NCI-H128 (cell line): Measurements from ENCODE around the gene PLCB1.
A peak's percentile ranks its signal among the peaks of the same experiment; 100 is the strongest.

ENCODE experiments used
- DNase-seq: peaks from one replicate; lab custom pipeline; 2025; ENCODE audit not compliant: unreplicated experiment; lab: John Stamatoyannopoulos, UW

PLCB1 gene

DNA sequence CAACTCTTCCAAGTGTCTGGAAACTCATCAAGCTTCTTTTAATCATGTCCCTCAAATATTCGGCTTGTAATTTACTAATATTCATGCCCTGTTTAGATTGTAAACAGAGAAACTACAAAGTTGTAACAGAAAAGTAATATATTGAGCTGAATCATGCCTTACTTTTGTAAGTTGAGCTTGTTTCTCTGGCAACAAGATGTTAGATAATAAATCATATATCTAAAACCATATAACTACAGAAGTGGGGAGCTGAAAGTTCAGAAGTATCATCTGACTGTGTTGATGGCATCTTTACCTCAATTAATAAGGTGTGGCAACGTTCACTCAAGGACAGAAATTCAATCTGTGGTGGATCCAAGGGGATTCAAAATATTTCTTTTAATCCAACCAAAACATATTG is 263.9 kb downstream of the PLCB1 start:
- DNase-seq = no peak

- no peak for DNase-seq
These were observed 266.4 kb downstream of the PLCB1 start for GRCh38 chr20:8398263-8399051.

GRCh38 chr20:8399947-8400346 is 267.9 kb downstream of the PLCB1 start:
- no peak for DNase-seq

- no peak for DNase-seq
These were observed 268.4 kb downstream of the PLCB1 start for GRCh38 chr20:8400486-8400885.

DNA sequence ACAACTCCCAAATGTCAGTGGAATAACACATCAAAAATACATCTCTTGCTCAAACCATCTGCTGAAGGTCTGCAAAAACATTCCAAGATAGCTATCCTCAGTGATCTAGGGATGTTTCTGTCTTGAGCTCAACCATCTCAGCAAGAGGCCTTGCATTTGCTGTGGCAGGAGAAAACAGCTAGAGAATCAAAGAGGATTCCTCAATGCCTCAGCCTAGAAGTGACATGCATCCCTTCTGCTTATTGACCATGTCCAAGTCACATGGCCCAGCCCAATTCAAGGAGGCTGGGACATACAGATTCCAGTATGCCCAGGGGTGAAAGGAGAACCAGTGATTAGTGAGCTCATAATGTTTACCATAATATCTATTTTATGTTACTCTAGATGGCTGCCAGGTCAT is 269.5 kb downstream of the PLCB1 start:
- DNase-seq = no peak

GRCh38 chr20:8402798-8403197 is 270.7 kb downstream of the PLCB1 start:
- DNase-seq = no peak

DNA sequence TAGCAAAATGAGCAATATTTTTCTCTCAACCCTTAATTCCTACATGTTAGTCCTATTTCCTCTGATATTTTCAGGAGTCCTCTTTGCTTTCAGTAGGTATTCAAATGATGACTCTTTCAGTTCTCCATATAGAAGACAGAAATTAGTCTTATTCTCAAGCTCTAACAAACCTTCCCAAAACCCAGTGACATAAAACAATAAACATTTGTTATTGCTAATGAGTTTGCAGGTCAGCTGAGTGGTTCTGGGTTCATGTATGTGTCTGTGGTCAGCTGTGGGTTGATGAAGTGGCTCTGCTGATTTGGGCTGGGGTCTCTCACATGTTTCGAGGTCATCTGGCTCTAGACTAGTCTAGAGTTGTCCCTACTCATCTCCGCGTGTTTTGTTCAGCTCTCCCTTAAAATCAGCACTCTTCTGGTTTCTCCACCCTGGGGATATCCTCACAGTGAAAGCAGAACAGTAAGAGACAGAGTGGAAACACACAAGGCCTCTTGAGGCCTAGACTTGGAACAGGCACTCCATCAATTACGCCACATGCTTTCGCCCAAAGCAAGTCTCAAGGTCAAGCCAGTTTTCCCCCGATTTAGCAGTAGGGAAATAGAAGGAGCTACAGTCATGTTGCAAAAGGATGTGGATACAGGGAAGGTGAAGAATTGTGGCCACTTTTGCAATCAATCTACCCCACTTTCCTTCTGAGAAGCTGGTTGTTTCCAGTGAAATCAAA is 273.0 kb downstream of the PLCB1 start:
- no peak for DNase-seq

GRCh38 chr20:8406391-8406790 is 274.3 kb downstream of the PLCB1 start:
- no peak for DNase-seq

- DNase-seq = no peak
These were observed 276.7 kb downstream of the PLCB1 start for GRCh38 chr20:8408587-8409307.

DNA sequence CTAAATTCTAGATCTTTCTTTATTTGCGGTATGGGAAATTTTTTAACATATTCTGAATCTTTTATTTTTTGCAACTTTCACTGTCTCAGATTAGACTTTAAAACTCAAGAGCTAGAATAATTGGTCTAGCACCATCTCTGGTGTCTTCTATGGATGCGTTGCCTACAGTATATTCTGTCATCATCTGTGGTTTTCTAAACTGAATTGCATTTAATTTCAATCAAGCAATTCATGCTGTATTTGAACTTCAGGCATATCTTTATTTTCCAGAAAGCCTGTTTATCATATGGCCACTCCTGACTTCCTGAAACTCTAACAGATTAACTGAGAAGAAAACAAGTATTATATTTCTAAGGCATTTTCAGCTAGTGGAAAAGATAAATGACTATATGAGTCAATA is 281.6 kb downstream of the PLCB1 start:
- DNase-seq = no peak

DNA sequence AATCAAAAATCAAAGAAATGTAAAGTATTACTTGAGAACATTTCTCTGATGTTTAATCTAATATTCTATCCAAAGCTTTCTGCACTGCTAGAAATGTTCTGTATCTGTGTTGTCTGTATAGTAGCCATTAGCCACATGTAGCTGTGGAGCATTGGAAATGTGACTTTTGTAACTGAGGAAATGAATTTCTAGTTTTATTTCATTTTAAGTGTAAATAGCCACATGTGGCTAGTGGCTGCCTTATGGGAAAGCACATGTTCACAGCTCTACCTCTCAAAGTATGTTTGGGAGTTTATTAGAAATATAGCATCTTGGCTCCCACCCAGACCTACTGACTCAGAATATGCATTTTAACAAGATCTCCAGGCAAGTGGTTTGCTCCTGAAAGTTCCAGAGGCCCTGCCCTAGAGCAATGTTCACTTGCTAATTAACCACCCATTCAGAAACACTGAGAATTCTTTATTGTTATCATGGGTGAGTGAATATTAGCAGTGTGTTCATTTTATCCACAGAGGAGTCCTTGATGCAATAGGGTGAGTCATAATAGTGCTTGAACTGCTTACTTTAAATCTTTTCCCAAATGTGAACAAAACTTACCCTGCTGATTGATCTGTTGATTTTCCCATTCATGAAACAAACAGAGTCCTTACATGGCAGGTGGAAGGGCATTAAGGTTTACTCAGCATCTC is 282.7 kb downstream of the PLCB1 start:
- DNase-seq = peak; percentile 83

DNA sequence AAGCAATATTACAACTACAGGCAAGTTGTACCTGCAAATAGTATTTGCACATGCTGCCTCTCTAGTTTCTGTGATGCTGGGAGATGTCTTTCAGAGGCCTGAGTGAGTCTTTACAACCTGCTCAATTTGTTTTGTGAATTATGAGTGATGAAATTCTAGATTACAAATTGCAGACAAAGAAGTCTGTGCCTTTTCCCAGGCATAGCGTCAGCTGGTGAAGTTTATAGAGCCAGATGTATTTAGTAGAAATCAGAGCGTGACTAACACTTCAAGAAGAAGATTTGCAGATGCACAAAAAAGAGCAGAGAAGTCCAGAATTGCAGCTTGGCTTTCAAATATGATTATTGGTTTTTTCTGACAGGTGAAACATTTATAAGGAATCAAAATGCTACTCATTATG is 289.9 kb downstream of the PLCB1 start:
- DNase-seq = no peak

GRCh38 chr20:8423482-8423881 is 291.4 kb downstream of the PLCB1 start:
- DNase-seq = no peak

GRCh38 chr20:8424010-8424409 is 291.9 kb downstream of the PLCB1 start:
- DNase-seq = no peak

GRCh38 chr20:8425016-8425415 is 292.9 kb downstream of the PLCB1 start:
- DNase-seq = no peak

DNA sequence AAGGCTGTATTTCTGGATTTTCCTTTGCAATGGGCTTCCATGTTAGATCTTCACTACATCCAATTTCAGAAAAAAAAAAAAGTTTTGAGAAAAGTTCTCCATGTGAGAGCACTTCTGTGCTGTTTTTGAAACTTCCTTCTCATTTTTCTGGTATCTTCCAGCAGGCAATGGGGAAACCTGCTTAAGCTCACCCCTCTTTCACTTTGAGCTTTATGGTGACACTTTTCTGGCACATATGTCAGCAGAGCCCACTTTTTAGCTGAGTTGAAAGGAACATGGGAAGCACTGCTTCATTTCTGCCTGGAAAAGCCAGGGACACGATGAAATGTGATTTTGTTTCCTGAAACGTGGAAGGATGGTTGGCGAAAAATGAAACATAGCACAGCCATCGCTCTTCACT is 293.7 kb downstream of the PLCB1 start:
- DNase-seq = no peak

DNA sequence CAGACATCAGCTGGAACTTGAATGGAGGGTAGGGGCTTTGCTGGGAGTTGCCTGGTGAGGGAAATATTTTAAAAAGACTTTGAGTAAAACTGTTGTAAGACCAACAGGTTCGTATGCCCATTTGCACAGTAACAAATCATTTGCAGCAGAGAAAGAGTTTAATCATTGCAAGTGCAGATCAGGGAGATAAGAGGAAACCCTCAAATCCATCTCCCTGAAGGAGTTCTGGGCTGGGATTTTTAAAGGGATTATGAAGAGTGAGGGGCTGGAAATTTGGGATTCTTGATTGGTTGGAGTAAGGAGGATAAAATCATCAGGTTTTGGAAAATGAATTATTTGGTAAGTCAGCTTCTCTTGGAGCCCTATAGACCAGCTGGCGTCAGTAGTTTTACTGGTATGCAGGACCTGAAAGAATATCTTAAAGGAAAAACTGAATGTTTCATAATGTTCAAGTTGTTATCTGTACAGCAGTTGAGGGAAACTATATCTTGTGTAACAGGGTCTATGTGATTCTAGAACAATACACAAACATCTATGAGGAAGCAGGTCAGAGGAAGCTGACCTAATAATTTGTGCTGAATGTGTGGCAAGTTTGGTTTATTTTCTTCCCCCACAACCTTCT is 295.5 kb downstream of the PLCB1 start:
- DNase-seq = no peak

DNA sequence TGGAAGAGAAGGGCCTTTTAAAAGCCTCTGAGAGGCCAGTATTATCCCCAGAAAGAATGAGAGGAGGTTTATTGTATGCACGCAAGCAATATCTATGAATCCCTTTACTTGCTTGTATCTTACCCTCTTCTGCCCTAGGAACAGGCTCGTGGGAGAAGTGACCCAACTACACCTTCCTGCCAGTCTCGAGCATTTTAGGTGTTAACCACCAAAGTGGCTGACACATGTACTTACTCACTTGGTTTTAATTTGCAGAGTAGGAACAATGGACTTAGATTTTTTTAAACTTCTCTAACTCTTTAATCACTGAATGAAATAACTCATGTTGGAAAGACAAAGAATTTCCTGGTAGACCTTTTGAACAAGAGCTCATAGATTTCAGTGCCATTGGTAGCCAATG is 296.9 kb downstream of the PLCB1 start:
- DNase-seq = no peak

DNA sequence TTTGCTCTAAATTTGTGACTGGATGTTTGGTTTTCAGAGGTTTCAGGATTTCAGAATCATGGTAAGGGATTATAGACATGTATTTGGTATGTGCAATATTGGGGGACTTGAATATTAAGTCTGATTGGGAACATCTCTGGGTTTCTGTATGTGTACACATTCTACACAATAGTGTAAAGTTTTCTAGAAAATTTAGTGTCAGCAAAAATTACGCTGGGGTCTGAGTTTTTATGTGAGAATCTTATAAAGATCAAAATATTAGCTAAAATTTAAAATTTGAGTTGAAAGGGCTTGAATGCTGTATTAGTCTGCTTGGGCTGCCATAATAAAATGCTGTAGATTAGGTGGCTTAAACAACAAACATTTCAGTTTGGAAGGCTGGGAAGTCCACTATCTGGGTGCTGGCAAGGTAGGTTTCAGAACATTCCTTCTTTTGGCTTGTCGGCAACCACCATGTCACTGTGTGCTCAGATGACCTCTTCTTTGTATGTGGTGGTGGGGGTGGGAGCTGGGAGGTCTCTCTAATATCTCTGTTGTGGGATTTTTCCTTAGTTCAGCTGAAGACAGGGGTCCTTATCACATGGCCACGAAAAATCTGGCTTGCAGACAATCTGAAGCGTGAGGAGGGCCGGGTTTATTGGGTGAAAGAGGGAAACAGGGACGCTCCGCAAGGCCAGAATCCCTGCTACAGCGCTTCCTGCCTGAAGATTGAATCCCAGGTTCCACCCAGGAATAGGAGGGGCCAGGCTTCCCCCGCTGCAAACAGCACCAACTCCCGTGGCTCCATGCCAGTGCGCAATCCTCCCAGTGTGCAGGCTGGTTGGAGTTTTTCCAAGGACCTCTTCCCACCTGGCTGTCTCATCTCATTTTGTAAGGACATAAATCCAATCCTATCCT is 299.7 kb downstream of the PLCB1 start:
- DNase-seq = no peak
